Myometrial cell (primary cell): ENCODE results near the gene ENPP3. TPM values are rescaled to one million over a fixed set of nuclear protein-coding genes. Genes with fewer than 3 reads are reported as not detected.

ENCODE experiments used
- total RNA-seq: library from RNA; depleted of rRNA; stranded (reverse); fragments of >200 nt; gene quantifications from 2 replicates; pipeline ENCODE4 v1.2.3, GENCODE V29; 2015

ENPP3 gene
- total RNA-seq: under 0.01 TPM in 2 replicates

DNA sequence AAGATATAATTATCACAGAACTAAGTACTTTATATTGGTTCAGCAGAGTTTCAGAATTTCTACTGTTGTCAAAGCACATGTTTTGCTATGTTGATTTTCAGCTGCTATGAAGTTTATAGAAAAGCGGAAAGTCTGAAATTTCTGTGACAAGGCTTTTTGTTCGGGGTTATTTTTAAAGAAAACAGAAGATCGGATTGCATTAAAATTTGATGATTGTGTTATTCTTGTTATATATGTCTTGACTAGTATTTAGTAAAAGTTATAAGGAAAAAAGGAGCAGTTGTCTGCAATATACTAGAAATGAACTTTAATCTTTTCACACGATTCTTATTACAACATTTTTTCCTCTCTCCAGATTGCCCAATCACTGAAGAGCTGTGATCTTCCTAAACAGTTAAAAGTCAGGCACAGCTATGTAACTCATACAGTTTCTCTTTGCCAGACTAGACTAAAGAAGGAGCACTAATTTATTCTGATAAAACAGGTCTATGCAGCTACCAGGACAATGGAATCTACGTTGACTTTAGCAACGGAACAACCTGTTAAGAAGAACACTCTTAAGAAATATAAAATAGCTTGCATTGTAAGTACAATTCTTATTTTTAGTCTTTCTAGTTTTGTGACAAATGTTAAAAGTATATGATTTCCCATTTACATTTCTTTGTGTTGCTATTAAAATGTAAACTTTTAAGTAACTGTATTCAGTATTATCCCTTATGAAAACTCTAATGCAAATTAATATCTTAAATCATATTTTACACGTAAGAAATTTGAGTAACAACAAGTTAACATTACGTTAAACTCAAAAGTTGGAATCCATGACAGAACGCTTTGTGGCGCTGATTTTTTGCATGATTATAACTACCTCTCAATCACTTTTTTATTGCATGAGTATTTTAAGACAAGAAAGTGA is at the start of gene ENPP3:
Gene ENPP3, plus strand, starts transcription at position 423 of the 913 bp plus-strand sequence. Its CDS starts 83 bp downstream, at position 506.

DNA sequence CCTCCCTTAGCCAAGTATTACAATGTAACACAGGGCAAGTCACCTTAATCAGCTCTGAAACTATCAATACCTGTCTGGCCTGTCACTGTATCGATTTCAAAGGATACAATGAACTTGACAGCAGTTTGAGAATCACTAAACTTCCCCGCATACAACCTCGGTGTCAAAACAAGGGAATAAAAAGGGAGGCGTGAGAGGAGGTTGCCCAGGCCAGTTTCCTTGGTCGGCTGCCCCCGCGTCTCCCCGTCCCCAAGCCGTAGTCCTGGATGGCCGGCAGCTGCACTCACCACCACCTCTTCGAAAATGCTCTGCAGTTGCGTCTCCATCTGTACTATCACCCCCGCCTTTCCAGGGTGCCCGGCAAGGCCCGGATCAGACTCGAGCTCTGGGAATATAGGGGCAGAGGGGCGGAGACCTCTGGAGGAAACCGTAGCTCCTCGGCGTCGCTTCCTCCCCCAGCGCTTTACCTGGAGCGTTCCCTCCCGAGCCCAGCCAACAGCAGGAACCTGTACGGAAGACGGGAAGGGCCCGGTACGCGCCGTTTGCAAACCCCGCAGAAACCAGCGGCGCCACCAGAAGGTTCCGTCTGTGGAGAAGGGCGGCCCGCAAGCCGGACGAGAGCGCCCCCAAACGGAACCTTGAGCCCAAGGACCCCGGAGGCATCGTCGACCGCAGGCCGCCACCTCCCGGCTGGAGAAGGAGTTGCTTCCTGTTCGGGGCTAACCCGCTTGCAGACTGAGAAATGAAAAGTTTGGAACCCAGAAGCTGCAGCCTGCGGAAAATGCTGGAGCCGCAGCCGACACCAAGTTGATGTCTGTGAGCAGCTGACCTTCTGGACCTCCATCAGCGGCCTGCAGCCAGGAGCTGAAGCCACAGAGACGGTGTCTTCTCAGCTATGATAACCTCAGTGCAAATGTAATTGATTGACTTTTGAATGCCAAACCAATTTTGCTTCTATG is 9.1 kb upstream of the ENPP3 start, which contains the start of gene MED23:
Gene MED23, minus strand, starts transcription at position 519 of the 959 bp plus-strand sequence. Its CDS starts 193 bp downstream, at position 326.

DNA sequence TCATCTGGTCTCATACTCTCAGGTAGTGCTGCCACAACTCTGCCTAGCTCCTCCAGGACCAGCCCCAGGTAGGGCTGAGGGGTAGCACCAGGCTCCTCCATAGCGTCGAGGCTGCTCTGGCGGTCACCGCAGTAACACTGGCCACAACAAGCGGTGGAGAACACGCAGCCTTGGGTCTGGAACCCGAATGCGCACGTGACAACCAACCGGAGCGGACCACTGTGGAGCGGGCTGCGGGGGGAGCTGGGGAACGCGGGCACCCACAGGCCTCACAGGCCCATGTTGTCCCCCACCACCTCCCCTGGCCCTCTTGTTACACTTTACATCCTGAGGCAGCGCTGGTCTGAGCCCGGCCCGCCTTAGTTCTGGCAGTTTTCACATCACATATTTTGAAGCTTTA is 73.8 kb downstream of the ENPP3 start, which contains the start of gene CTAGE9:
Gene CTAGE9, minus strand, starts transcription at position 101 of the 400 bp plus-strand sequence. Its CDS starts 0 bp downstream, at position 101.

Other genes with a start within 250 kb of the ENPP3 start
- gene ARG1, start 64.1 kb upstream of the ENPP3 start, total RNA-seq: not detected in 2 replicates
- 21.9 and 26.9 TPM in 2 replicates for gene MED23, start 9.1 kb upstream of the ENPP3 start, total RNA-seq
- 0.35 TPM in 1 of 2 replicates, not detected in the other for gene OR2A4, start 64.1 kb downstream of the ENPP3 start, total RNA-seq
- not detected in 2 replicates for gene CTAGE9, start 73.7 kb downstream of the ENPP3 start, total RNA-seq
- 5.5 and 6.7 TPM in 2 replicates for gene ENPP1, start 170.7 kb downstream of the ENPP3 start, total RNA-seq